K562 (cell line): ENCODE measurements around the gene GPC2. TPM values are rescaled to one million over a fixed set of nuclear protein-coding genes. Genes with fewer than 3 reads are reported as not detected.
A peak's percentile ranks its signal among the peaks of the same experiment; 100 is the strongest.
"Not testable (repeated sequence)": the region's sequence is repeated elsewhere in the genome, so short reads cannot be mapped to it uniquely, and the experiment has no call there.

Source experiments
- ATAC-seq: fragments of 200-7000 bp; cut with Tn5 transposase; 3 replicates; pipeline ENCODE4 v1.9.1; 2020; ENCODE audit warnings: moderate library complexity
- BruUV-seq: library from RNA; stranded (reverse); fragments of 400-500 nt; replicated peaks from 2 replicates; lab custom pipeline; 2021; lab: Mats Ljungman, UMichigan
- CTCF ChIA-PET: fragments of 300-600 bp; formaldehyde crosslinking; extraction: SDS; loops from one replicate; lab custom pipeline; 2021; ENCODE audit warnings: low intra/inter-chr PET ratio; lab: Yijun Ruan, JAX
- POLR2A ChIA-PET: fragments of 300-600, 350-650 bp; sonication (Branson Sonifier 250); formaldehyde crosslinking; extraction: SDS; loops from one replicate; lab custom pipeline; 2021; ENCODE audit warnings: antibody characterized with exemption, inconsistent platforms; lab: Yijun Ruan, JAX
- DNase-seq, 4 experiments: peaks; one replicate each; pipeline versions ENCODE4 v3.0.0 to v3.0.0-alpha.2; 2011 to 2018; ENCODE audit warnings: low spot score in 3 of 4, mixed read lengths in 3 of 4; ENCODE audit errors: extremely low read depth in 1 of 4
- FAIRE-seq: peaks from 2 replicates; lab custom pipeline; 2011; peaks lifted over from hg19 to GRCh38; lab: Jason Lieb, UNC
- H2AFZ ChIP-seq: 2 replicates; pipeline ENCODE4 v1.6.0; 2011; ENCODE audit warnings: low read depth, low read length, control low read depth, inconsistent platforms
- H3K27ac ChIP-seq: fragments of 200-600 bp; 3 replicates; pipeline ENCODE4 v1.8.0; 2011; ENCODE audit warnings: low read depth, mild to moderate bottlenecking, control low read depth, inconsistent platforms, low read length, moderate library complexity, mixed read lengths; ENCODE audit errors: extremely low read depth
- H3K27me3 ChIP-seq, 2 experiments: fragments of 300-600 bp in 1 of 2; 2 replicates in 1 of 2; 3 replicates in 1 of 2; pipeline versions ENCODE4 v1.6.0 to v1.8.0; 2011; ENCODE audit warnings: inconsistent platforms in 2 of 2, low read length in 2 of 2, mild to moderate bottlenecking in 1 of 2, mixed read lengths in 1 of 2, moderate library complexity in 1 of 2; ENCODE audit not compliant: control insufficient read depth in 2 of 2, insufficient read depth in 2 of 2
- H3K36me3 ChIP-seq: fragments of 300-600 bp; 3 replicates; pipeline ENCODE4 v1.8.0; 2011; ENCODE audit warnings: mild to moderate bottlenecking, low read length, inconsistent platforms; ENCODE audit not compliant: control insufficient read depth, insufficient read depth
- H3K4me1 ChIP-seq, 2 experiments: fragments of 200-600 bp in 1 of 2; replicated peaks in 1 of 2; 2 replicates in 1 of 2; 3 replicates in 1 of 2; pipeline versions ENCODE4 v1.5.1 to v1.8.0; 2011; ENCODE audit warnings: inconsistent platforms in 2 of 2, low read length in 2 of 2, mild to moderate bottlenecking in 1 of 2, mixed read lengths in 1 of 2, moderate library complexity in 1 of 2; ENCODE audit not compliant: control insufficient read depth in 2 of 2, insufficient read depth in 2 of 2
- H3K4me2 ChIP-seq: 2 replicates; pipeline ENCODE4 v1.6.1; 2011; ENCODE audit warnings: low read length, control low read depth, inconsistent platforms, mixed read lengths; ENCODE audit not compliant: insufficient read depth
- H3K4me3 ChIP-seq: fragments of 200-600 bp; sonication (generic), shearing (Covaris generic); 2 replicates; pipeline ENCODE4 v1.5.1; 2016; ENCODE audit warnings: control low read depth, inconsistent platforms
- H3K79me2 ChIP-seq: fragments of 200-600 bp; 3 replicates; pipeline ENCODE4 v1.8.0; 2011; ENCODE audit warnings: low read length, inconsistent platforms; ENCODE audit not compliant: control insufficient read depth, insufficient read depth
- H3K9ac ChIP-seq, 2 experiments: 2 replicates each; pipeline versions ENCODE4 v1.6.0 to v1.6.1; 2011; ENCODE audit warnings: low read depth in 2 of 2, low read length in 2 of 2, control low read depth in 1 of 2, inconsistent platforms in 1 of 2, mild to moderate bottlenecking in 1 of 2, mixed read lengths in 1 of 2; ENCODE audit not compliant: insufficient read depth in 1 of 2
- H3K9me1 ChIP-seq: one replicate; pipeline ENCODE4 v1.6.0; 2011; ENCODE audit warnings: inconsistent platforms, mild to moderate bottlenecking, low read length, moderate library complexity; ENCODE audit not compliant: control insufficient read depth, insufficient read depth
- H3K9me3 ChIP-seq: replicated peaks from 2 replicates; pipeline ENCODE4 v1.5.1; 2011; ENCODE audit warnings: low read depth, low read length, inconsistent platforms; ENCODE audit not compliant: control insufficient read depth, insufficient read depth
- H4K20me1 ChIP-seq: replicated peaks from 2 replicates; pipeline ENCODE4 v1.6.1; 2011; ENCODE audit warnings: low read length, inconsistent platforms, mixed read lengths; ENCODE audit not compliant: control insufficient read depth, insufficient read depth
- BRD9 ChIP-seq: fragments of 450-650 bp; IDR thresholded peaks from 2 replicates; pipeline ENCODE4 v1.6.1; 2018; ENCODE audit warnings: low read depth; ENCODE audit not compliant: partially characterized antibody
- CBFA2T2 ChIP-seq: fragments of 450-650 bp; conservative IDR thresholded peaks from 2 replicates; pipeline ENCODE4 v1.6.1; 2017; ENCODE audit warnings: mild to moderate bottlenecking
- DDX20 ChIP-seq: fragments of 450-650 bp; IDR thresholded peaks from 2 replicates; pipeline ENCODE4 v1.6.1; 2016; ENCODE audit warnings: missing genetic modification characterization, low read depth, mild to moderate bottlenecking, missing compliant biosample characterization, moderate library complexity
- FOXA3 ChIP-seq, 2 experiments: fragments of 450-650 bp in 1 of 2; sonication (generic) in 1 of 2; formaldehyde crosslinking; IDR thresholded peaks in 1 of 2; conservative IDR thresholded peaks in 1 of 2; 2 replicates each; pipeline versions ENCODE4 v1.4.0 to v1.8.0; 2020 to 2022; ENCODE audit warnings: mild to moderate bottlenecking in 2 of 2, missing genetic modification reagents in 1 of 2
- HINFP ChIP-seq: fragments of 450-650 bp; conservative IDR thresholded peaks from 2 replicates; pipeline ENCODE4 v1.6.1; 2016; ENCODE audit warnings: missing genetic modification characterization, low read depth, mild to moderate bottlenecking, control low read depth, missing compliant biosample characterization
- IRF2 ChIP-seq: sonication (generic); formaldehyde crosslinking; IDR thresholded peaks from 2 replicates; pipeline ENCODE4 v1.8.1; 2022; ENCODE audit warnings: mild to moderate bottlenecking, missing genetic modification reagents
- MIER1 ChIP-seq: fragments of 450-650 bp; IDR thresholded peaks from 2 replicates; pipeline ENCODE4 v1.6.1; 2016; ENCODE audit warnings: antibody characterized with exemption, mild to moderate bottlenecking, low read depth
- NELFE ChIP-seq: IDR thresholded peaks from 2 replicates; pipeline ENCODE4 v1.6.1; 2011; ENCODE audit warnings: mild to moderate bottlenecking; ENCODE audit not compliant: insufficient read depth, insufficient read length
- POLR2B ChIP-seq: fragments of 450-650 bp; IDR thresholded peaks from 2 replicates; pipeline ENCODE4 v1.6.1; 2018; ENCODE audit warnings: low read depth; ENCODE audit not compliant: partially characterized antibody
- POLR2G ChIP-seq: fragments of 200-400 bp; formaldehyde crosslinking; IDR thresholded peaks from 2 replicates; pipeline ENCODE4 v1.6.1; 2017; ENCODE audit warnings: low read depth, mild to moderate bottlenecking, antibody characterized with exemption, low read length, moderate library complexity
- RFX5 ChIP-seq: IDR thresholded peaks from 2 replicates; pipeline ENCODE4 v1.6.1; 2011; ENCODE audit warnings: low read depth, mild to moderate bottlenecking, improper control_type of control experiment, low read length
- SIN3A ChIP-seq, 2 experiments: fragments of 150-350 bp in 1 of 2; IDR thresholded peaks; 2 replicates each; pipeline ENCODE4 v1.6.1; 2011 to 2016; ENCODE audit warnings: borderline replicate concordance in 2 of 2, low read depth in 2 of 2, low read length in 2 of 2, mild to moderate bottlenecking in 2 of 2, moderate library complexity in 2 of 2; ENCODE audit not compliant: control insufficient read depth in 1 of 2
- TAF15 ChIP-seq: fragments of 200-400 bp; formaldehyde crosslinking; IDR thresholded peaks from 2 replicates; pipeline ENCODE4 v1.6.1; 2017; ENCODE audit warnings: mild to moderate bottlenecking, low read depth, low read length, moderate library complexity
- ZBTB5 ChIP-seq: fragments of 450-650 bp; IDR thresholded peaks from 2 replicates; pipeline ENCODE4 v1.6.1; 2017; ENCODE audit warnings: antibody characterized with exemption
- ZC3H11A ChIP-seq: IDR thresholded peaks from 2 replicates; pipeline ENCODE4 v1.6.1; 2012; ENCODE audit warnings: low read depth, low read length, improper control_type of control experiment
- ZEB2 ChIP-seq: fragments of 450-650 bp; IDR thresholded peaks from 2 replicates; pipeline ENCODE4 v1.6.1; 2016
- WGBS: fragments of 100-300 bp; shearing (Covaris generic); methylation state at CpG from one replicate; pipeline ENCODE4 v1.1.6; 2016; ENCODE audit warnings: low coverage, mixed read lengths; ENCODE audit not compliant: insufficient coverage; ENCODE audit errors: missing lambda C conversion rate; 5-methylcytosine and 5-hydroxymethylcytosine counted together
- in situ Hi-C: fragments of 300-500 bp; cut with MboI; formaldehyde crosslinking; loops from 4 replicates; pipeline ENCODE4 v1.15.0; 2018; ENCODE audit warnings: inconsistent platforms, mixed read lengths
- intact Hi-C: fragments of 100-400 bp; cut with micrococcal nuclease; formaldehyde crosslinking; loops from 2 replicates; pipeline ENCODE4 v1.14.2; 2022
- polyA plus RNA-seq, 8 experiments: library from polyadenylated mRNA; depleted of rRNA in 4 of 8; stranded (reverse) in 5 of 8; unstranded in 3 of 8; fragments of >200 nt; fragmentation: Nextera tagmentation in 2 of 8; fragmentation: Illumina TruSeq in 1 of 8; extraction: Ambion mirVana in 2 of 8; extraction: Trizol in 1 of 8; gene quantifications; 2 replicates each; pipeline versions ENCODE4 v1.2.1 to v1.2.3, GENCODE V29; 2011 to 2014; ENCODE audit warnings: inconsistent platforms in 1 of 8, missing spikeins in 1 of 8
- total RNA-seq, 7 experiments: library from RNA; depleted of rRNA in 6 of 7; stranded (reverse); fragments of >200 nt in 6 of 7; fragmentation: Illumina TruSeq in 2 of 7; extraction: Trizol in 2 of 7; gene quantifications; 2 replicates each; pipeline versions ENCODE4 v1.2.1 to v1.2.3, GENCODE V29; 2011 to 2021; ENCODE audit warnings: low replicate concordance in 1 of 7
- TF ChIP-seq, protein P1 (sequence below): sonication (generic); formaldehyde crosslinking; IDR thresholded peaks from 2 replicates; pipeline ENCODE4 v1.8.0; 2022; ENCODE audit warnings: missing genetic modification reagents, mild to moderate bottlenecking, borderline replicate concordance

GPC2 gene
- total and polyA plus RNA-seq, 9 of the 15 experiments (the other 6 are each of a cell fraction or from before 2014, with no cell fraction given) = 0.06 to 7.7 (median 1.4) TPM; not detected in 1

GRCh38 chr7:100177045-100178001 lies at the start of gene GPC2, which contains the start of gene STAG3 (continued):
- TF ChIP-seq IRF2 (CRISPR knock-in tag) (no peak), DDX20 (tag) (no peak), TAF15 (no peak), POLR2B (no peak), HINFP (tag) (0 out of 2 replicates have a peak, but pooled peaks have one; percentile 35), CBFA2T2 (no peak), ZBTB5 (no peak), NELFE (no peak), FOXA3 (CRISPR knock-in tag; conservative IDR thresholded peaks at IDR 0.05 in 1 of 2, IDR thresholded peaks at IDR 0.05 in 1 of 2) (no peak), RFX5 (no peak), MIER1 (no peak), POLR2G (peak; percentile 75), ZEB2 (no peak), SIN3A (IDR thresholded peaks at IDR 0.05; ENCODE audit: borderline replicate concordance in 2 of 2, control insufficient read depth in 1 of 2, low read depth in 2 of 2, low read length in 2 of 2) (no peak), ZC3H11A (no peak), BRD9 (no peak)
- TF ChIP-seq, protein P1, sequence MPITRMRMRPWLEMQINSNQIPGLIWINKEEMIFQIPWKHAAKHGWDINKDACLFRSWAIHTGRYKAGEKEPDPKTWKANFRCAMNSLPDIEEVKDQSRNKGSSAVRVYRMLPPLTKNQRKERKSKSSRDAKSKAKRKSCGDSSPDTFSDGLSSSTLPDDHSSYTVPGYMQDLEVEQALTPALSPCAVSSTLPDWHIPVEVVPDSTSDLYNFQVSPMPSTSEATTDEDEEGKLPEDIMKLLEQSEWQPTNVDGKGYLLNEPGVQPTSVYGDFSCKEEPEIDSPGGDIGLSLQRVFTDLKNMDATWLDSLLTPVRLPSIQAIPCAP = peak; percentile 39; the same call in 1 of the 2 replicates
- TF ChIP-seq, all 486 proteins: peak for 80

DNA sequence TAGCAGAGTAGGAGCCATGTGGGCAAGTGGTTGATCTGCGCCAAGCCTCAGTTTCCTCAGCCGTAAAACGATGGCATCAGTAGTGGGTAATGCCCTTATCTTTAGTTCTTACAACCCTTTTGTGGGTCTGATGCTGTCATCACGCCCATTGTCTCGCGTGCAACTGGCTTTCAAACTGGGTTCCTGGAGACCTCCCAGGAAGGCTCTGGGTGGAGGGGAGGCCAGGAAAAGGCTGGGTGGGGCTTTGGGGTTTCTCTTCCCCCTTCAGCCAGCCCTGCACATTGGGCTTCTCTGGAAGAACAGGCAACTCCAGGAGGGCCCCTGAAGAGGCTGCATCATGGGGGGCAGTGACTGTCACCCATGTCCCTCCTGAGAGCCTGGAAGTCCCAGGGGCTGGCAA lies 47.7 kb upstream of the GPC2 start:
- H3K79me2 ChIP-seq, BruUV-seq, H3K36me3 ChIP-seq, H3K9me3 ChIP-seq, in situ Hi-C loops, H3K9ac ChIP-seq, H3K4me3 ChIP-seq, H3K4me2 ChIP-seq, H3K27ac ChIP-seq, CTCF ChIA-PET, FAIRE-seq, H4K20me1 ChIP-seq, H3K27me3 ChIP-seq, intact Hi-C loops, DNase-seq, H2AFZ ChIP-seq, ATAC-seq, H3K9me1 ChIP-seq: not testable (repeated sequence)
- WGBS = 82% methylated on average over 6 of the region's 6 CpGs
- POLR2A ChIA-PET = interaction anchor here (0.6 kb wide), 1 partner anchor 124 kb away, joined by 4 read pairs; no protein-coding TSS in a partner anchor
- peaks cover 8 to 25% of the 10 kb centered on the region in 2 experiments; a peak in 4 of 5 replicates for H3K4me1 ChIP-seq
